ENCODE data around the gene PTPRM.
"Not testable (repeated sequence)": the region's sequence is repeated elsewhere in the genome, so short reads cannot be mapped to it uniquely, and the experiment has no call there.

GRCh38 chr18:7736526-7736925 lies 169.4 kb downstream of the PTPRM start:
- not testable (repeated sequence) for TF ChIP-seq CTCF (IDR thresholded peaks at IDR 0.05); RAD21 (conservative IDR thresholded peaks at IDR 0.05 in 1 of 2, IDR thresholded peaks at IDR 0.05 in 1 of 2)
